GM20000 (cell line): ENCODE data around the gene CATSPERB.
"Not testable (repeated sequence)": the region's sequence is repeated elsewhere in the genome, so short reads cannot be mapped to it uniquely, and the experiment has no call there.

Experiments used
- DNase-seq: peaks from one replicate; pipeline ENCODE4 v3.0.0; 2012; ENCODE audit warnings: low spot score
- CTCF ChIP-seq: IDR thresholded peaks from 2 replicates; pipeline ENCODE4 v1.5.1; 2012; ENCODE audit warnings: mild to moderate bottlenecking, control low read depth; ENCODE audit errors: extremely low read depth, missing control alignments

CATSPERB gene

DNA sequence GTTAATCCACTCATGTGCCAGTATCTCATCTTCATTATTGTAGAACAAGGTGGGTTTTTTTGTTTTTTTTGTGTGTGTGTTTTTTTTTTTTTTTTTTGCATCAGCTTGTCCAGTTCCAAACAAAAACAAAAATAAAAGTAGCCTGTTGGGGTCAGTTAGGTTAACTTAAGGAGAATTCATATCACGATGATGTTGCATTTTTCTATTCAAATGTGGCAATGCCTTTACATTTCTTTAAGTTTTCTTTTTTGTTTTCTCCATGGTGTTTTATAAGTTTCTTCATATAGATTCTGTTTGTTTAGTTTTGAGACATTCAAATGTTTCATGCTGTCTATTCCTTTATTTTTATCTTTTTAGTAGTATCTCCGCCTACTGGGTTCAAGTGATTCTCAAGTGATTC, 16.2 kb upstream of the CATSPERB start:
- no peak for DNase-seq
- TF ChIP-seq CTCF, result no peak

GRCh38 chr14:91745344-91745743, 13.5 kb upstream of the CATSPERB start:
- no peak for TF ChIP-seq CTCF
- no peak for DNase-seq

DNA sequence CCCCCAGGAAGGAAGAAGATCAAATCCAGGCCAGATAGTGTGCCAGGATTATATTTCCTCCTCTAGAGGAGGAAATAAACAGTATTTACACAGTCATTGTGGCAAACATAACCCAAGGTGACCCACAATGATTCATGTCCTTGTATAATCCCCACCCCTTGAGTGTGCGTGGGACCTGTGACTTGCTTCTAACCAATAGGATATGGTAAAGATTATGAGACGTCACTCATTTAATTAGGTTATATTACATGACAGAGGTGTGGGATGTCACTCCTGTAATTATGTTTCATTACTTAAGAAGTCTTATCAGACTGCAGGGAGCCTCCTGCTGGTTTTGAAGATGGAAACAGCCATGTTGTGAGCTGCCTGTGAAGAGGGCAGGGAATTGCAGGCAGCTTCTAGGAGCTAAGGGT, 12.2 kb upstream of the CATSPERB start:
- no peak for DNase-seq

DNA sequence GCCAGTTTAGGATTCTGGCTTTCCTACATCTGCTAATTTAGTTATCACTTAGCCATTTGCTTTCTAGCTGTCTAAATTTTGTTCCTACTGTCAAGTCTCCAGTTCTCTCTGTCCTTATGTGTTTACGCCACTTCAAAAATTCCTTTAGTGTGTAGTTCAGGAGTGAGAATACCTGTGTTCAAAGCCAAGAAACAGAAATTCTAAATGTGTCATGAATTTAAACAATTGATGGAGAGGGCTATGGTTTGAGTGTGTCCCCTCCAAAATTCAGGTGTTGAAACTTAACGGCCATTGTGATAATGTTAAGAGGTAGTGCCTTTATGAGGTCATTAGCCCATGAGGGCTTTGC, 11.4 kb upstream of the CATSPERB start:
- no peak for TF ChIP-seq CTCF
- DNase-seq, result no peak

More for the DNA sequence above, 12.2 kb upstream of the CATSPERB start:
- no peak for TF ChIP-seq CTCF

GRCh38 chr14:91742621-91743304, 10.9 kb upstream of the CATSPERB start:
- no peak for TF ChIP-seq CTCF
- DNase-seq, result no peak

DNA sequence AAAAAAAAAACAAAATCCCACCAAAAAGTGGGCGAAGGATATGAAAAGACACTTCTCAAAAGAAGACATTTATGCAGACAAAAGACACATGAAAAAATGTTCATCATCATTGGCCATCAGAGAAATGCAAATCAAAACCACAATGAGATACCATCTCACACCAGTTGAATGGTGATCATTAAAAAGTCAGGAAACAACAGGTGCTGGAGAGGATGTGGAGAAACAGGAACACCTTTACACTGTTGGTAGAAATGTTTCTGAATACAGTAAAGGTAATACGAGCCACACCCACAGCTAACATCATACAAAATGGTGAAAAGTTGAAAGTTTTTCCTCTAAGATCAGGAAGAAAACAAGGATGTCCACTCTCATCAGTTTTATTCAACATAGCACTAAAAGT, 8.0 kb upstream of the CATSPERB start:
- not testable (repeated sequence) for DNase-seq

- TF ChIP-seq CTCF, result no peak
- no peak for DNase-seq
Observed at GRCh38 chr14:91737619-91738018, 5.7 kb upstream of the CATSPERB start.

GRCh38 chr14:91732859-91733477, 1.1 kb upstream of the CATSPERB start:
- TF ChIP-seq CTCF, result no peak
- no peak for DNase-seq
